GM12865 (cell line): ENCODE data around the gene BRSK1.

Source experiments
- DNase-seq: peaks from one replicate; pipeline ENCODE4 v3.0.0; 2010; ENCODE audit warnings: low read depth
- H3K4me3 ChIP-seq: 2 replicates; pipeline ENCODE4 v1.5.1; 2011; ENCODE audit warnings: mild to moderate bottlenecking, low read depth, low read length, control low read depth
- TF ChIP-seq, protein P1 (sequence below): IDR thresholded peaks from 2 replicates; pipeline ENCODE4 v1.5.1; 2011; ENCODE audit warnings: low read length, control low read depth, low read depth, inconsistent platforms; ENCODE audit not compliant: insufficient read depth; ENCODE audit errors: missing control alignments

The BRSK1 gene

DNA sequence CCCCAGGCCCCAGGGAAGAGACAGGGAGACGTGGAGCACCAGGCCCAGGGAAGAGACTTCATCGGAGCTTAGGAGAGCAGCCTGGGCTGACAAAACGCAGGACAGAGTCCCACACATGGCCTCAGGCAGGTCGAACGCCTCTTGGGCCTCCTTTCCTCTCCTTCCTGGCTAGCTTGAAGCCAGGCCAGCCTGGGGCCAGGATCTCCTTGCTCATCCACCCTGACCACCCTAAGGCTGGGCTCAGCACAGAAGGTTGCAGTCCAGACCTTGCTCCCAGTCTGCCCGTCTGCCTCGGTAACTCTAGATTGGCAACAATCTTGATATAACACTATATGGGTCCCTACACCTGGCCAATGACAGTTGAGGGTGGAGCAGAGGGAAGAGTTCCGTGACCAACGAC lies 35.1 kb upstream of the BRSK1 start:
- TF ChIP-seq, protein P1, sequence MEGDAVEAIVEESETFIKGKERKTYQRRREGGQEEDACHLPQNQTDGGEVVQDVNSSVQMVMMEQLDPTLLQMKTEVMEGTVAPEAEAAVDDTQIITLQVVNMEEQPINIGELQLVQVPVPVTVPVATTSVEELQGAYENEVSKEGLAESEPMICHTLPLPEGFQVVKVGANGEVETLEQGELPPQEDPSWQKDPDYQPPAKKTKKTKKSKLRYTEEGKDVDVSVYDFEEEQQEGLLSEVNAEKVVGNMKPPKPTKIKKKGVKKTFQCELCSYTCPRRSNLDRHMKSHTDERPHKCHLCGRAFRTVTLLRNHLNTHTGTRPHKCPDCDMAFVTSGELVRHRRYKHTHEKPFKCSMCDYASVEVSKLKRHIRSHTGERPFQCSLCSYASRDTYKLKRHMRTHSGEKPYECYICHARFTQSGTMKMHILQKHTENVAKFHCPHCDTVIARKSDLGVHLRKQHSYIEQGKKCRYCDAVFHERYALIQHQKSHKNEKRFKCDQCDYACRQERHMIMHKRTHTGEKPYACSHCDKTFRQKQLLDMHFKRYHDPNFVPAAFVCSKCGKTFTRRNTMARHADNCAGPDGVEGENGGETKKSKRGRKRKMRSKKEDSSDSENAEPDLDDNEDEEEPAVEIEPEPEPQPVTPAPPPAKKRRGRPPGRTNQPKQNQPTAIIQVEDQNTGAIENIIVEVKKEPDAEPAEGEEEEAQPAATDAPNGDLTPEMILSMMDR = no peak
- no peak for DNase-seq
- H3K4me3 ChIP-seq = no peak overlapping the region

DNA sequence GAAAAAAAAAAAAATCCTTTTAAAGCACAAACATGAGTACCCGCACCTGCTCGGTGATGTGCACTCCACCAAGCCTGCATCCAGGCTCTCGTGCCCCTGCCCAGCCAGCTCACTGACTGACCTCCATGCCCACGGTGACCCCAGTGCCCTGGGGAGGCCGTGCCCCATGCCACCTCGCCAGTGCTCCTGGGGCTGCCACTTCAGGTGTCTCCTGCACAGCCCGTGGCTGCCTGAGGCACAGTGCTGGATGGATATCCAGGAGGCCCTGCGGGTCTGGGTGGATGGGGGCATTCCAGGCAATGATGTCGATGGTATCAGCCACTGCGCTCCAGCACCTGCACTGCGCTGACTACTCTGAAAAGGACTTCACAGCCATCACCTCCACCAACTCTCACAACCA lies 34.0 kb upstream of the BRSK1 start:
- no peak for DNase-seq
- TF ChIP-seq, protein P1 = no peak
- no peak overlapping the region for H3K4me3 ChIP-seq

DNA sequence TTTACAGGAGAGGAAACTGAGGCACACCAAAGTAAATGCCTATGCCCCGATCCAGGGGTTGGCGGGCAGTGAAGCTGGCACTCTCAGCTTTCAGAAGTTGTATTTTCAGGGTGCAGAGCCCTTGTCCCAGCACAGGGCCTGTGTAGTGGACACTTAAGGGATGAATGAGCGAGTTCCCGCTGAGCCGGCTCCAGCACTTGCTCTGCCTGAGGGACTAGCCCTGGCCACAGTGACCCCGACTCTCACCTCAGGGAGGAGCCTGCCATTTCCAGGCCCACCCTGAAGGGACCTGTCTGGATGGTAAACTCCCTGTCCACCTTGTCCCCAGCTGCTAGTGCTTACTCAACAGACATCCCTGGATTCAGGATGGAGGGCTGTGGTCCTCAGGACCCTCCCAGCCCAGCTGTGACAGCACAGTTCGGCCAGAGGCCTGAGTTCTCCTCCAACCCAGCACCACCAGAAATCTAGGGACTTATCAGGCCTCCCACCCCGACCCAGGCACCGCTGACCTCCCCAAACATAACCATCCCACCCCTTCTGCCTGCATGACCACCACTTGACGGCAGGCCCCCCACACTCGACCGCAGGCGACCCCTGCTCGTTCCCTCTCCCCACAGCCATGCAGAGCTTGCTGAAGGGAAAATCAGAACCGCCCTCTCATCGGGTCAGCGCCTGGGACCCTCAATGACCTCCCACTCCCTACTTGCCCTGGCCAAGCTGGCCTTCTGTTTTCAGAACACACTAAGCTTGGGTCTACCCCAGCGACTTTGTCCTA lies 33.3 kb upstream of the BRSK1 start:
- no peak for DNase-seq
- TF ChIP-seq, protein P1 = no peak
- no peak overlapping the region for H3K4me3 ChIP-seq

DNA sequence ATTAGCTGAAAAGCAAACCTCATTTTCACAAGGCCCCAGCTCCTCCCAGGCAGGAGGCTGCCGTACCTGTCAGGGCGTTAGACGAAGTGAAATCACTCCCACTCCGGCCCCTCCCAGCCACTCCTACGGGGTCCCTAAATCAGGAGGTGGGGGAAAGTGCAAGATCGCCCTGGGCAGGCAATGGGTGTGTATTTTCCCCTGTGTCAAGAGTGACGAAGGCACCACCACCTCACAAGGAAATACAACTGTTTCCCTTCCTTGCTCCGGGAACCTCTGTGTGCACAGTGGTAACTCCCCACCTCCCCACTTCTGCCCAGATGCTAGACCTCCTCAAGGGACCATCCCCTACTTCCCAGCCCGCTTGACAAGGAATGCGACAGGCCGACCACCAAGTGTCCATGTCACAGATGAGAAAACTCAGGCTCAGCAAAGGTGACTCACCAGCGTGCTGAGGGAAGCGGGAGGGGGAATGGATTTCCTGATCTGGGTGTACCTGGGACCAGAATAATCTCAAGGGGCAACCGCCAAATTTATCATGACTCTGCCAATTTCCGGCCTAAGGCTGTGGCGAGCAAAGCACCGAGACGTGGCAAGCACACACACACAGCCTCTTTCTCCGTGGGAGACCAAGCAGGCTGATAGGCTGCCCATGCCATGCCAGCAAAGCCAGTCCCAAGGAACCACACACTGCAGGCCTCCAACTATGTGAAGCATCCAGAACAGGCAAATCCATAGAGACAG lies 32.3 kb upstream of the BRSK1 start:
- DNase-seq = peak; percentile 61
- H3K4me3 ChIP-seq = peak overlapping the region; percentile 4; the same call in 1 of the 2 replicates
- TF ChIP-seq, protein P1 = no peak

DNA sequence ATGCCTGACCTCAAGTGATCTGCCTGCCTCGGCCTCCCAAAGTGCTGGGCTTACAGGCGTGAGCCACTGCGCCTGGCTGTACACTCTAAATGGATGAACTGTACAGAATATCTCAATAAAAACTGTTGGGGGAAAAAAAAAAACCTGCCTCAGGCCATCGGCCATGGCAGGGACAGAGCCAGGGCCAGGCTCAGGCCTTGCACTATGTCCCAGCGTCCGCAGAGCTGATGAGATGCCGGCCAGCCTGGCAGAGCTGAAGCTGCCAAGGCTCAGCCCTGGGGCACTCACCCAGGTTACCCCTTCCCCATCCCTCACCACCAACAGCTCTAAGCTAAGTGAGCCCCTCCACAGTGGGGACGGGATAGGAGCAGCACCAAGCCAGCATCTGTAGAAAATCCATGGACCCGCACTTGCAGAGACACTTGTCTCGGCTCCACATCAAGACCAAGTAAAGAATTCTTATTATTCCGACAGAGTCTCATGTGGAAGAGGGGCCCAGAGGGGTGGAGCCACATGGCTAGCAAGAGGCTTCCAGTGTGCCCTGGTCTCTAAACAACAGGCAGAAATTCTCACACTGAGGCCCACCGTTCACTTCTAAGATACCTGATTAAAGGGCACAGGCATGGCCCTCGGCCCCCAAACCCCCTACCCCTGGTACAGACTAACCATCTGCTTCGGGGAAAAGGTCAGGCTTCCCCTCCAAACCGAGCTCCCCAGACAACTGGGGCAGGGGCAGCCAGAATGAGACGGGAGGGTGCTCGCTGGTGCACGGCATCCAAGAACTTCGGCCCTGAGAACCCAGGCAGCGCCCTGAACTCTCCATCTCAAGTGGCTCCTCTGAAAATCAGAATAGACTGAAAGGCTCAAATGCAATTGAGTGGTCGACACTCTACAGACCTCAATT lies 30.8 kb upstream of the BRSK1 start:
- DNase-seq = peak; percentile 31
- TF ChIP-seq, protein P1 = no peak
- peak overlapping the region; percentile 91 for H3K4me3 ChIP-seq

DNA sequence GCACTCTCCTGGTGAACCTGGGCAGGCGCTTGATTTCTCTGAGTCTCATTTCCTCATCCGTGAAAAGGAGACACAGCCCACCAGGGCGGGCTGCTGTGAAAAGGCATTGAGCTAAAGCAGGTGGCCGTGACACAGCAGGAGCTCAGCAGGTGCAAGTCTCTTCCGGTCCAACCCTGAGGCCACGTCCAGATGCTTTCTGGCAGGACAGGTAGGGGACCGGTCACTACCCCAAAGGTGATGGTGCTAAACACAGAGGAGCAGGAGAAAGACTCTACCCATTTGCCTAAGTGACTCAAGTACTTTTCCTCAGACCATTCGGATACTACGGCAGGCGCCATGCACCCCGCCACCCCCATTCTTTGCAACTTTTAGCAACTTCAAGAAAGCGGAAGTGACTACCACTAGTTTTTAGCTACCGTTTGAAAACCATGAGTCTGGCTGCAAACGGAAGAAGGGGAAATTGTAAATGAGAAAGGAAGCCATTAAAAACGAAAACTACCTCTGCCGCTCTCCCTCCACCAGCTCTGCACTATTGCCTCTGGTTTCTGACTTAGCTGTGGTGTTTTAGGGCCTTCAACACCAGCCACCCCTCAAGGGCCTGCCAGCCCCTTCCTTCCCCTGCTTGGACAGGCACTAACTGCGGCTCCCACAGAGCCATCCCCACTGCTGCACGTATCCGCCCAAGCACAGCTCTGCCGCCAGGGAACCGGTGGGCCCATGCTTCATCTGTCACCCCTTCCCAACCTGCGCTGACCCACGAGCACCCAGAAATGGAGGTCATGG lies 29.8 kb upstream of the BRSK1 start:
- peak overlapping the region; percentile 91 for H3K4me3 ChIP-seq
- peak; percentile 90 for DNase-seq
- TF ChIP-seq, protein P1 = no peak
